TTC549 (cell line): Measurements from ENCODE around the gene ADGRG4.

ENCODE experiments used
- FAIRE-seq: peaks from 2 replicates; lab custom pipeline; 2012; peaks lifted over from hg19 to GRCh38; lab: Jason Lieb, UNC

ADGRG4 gene

DNA sequence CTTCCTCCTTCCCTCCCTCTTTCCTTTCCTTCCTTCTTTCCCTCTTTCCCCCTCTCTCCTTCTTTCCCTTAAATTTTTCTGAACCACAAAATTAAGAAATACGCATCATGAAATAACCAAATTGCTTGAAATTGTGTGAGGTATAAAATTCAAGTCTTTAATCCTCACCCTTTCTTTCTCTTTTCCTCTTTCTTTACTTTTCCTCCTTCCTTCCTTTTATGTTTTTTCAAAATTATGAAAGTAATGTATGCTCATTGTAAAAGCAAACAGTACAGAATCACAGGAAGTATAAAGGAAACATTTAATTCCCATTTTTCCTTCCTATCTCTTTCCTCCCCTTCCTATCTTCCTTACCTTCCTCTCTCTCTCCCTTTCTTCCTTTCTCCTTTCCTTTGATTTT lies 5.4 kb downstream of the ADGRG4 start:
- no peak for FAIRE-seq

DNA sequence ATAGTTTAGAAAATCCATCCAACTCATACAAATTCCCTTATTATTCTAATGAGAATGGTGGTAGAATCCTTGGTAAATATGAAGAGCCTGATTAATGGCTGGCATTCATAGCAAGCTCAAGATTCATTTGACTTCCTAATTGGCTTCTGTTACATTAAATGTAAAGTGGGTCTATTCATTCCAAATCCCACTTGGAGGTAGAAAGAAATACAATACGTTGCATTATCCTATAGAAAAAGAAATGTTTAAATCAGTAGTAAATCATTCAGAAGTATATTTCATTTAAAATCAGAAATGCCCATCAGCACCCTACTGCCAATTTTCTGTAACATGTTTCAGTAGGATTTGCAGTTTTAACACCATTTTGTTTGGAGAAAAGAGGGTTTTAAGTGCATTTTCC lies 6.7 kb downstream of the ADGRG4 start:
- FAIRE-seq = no peak

DNA sequence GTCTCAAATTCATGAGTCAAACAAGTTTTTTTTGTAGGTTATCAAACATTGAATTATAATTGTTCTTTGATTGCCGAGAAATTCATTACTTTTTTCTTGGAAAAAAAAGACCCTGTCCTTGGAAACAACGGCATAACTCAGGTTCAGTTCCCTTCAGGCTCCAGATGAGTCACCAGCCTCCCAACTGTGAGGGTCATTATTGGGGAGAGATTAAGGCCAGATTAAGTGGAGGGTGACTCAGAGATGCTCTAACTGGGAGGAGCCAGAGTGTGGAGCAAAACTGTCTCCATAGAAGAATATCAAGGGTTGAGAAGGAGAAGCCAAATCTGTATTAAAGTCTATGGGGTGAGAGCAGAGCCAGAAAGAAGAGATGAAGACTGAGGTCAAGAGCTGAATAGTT lies 9.6 kb downstream of the ADGRG4 start:
- no peak for FAIRE-seq

DNA sequence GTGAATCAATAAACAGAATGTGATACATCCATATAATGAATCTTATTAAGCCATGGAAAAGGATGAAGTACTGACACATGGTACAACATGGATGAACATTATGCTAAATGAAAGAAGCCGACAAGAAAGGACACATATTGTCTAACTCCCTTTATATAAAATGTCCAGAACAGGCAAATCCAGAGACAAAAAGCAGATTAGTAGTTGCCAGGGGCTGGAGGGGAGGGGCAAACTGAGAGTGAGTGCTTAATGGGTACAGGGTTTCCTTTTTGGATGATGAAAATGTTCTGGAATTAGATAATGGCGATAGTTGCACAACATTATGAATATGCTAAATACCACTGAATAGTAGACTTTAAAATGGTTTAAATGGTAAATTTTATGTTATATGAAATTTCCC lies 17.4 kb downstream of the ADGRG4 start:
- FAIRE-seq = no peak

DNA sequence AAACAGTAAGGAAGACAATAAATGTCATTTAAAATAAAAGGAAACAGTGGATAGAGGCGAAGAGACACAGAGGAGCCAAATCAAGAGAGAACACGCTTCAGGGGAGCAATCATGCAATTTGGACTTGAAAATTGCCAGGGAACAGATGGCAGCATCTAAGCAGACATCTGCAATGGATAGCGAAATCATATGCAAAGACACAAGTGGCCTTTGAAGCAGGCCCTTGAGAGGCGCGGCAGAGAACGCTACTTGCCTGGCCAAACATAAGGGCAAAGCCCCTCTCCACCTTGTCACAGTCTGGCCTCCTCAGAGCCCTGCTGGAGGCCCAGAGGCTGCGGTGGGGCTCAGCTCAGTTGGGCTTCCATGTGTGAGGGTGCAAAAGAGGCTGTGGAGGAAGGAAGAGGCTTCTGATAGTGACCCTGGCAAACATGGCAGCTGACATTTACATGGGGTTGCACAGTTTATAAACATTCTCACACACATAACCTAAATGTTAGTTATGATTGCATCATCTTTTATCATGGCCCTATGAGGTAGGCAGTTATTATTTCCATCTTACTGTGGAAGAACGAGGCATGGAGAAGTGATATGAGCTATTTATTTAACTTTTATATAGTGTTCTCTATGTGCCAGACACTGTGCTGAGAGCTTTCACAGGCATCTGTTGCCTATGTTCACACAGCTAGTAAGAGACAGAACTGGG lies 18.3 kb downstream of the ADGRG4 start:
- FAIRE-seq = no peak

DNA sequence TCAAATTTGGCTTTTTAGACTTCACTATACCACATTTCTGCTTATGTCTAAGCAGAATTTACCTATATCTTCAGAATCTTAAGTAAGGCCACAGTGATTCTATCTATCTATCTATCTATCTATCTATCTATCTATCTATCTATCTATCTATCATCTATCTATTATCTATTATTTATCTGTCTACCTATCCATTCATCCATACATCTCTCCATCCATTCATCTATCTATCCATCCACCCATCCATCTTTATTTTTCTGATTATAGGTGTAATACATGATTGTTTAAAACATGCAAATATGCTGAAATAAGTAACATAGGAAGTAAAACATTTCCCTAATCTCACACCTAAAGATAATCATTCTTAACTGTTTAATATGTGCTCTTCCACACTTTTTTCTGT lies 18.8 kb downstream of the ADGRG4 start:
- FAIRE-seq = no peak

DNA sequence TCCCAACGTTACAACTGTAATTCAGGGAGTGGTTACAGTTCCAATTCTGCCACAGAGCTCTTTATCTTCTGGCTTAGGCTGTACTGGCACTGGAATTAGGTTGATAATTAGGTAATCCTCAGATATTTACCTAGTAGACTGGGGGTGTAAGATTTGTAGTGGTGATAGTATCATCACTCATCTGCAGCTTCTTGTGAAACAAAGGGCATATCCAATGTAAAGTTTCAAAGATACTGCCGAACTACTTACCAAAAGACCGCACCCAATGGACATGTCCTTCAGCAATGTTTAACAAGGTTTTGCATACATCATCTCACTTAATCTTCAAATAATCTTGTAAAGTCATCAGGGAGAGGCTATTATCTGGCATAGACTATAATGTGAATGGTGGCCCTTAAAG lies 20.8 kb downstream of the ADGRG4 start:
- FAIRE-seq = no peak

DNA sequence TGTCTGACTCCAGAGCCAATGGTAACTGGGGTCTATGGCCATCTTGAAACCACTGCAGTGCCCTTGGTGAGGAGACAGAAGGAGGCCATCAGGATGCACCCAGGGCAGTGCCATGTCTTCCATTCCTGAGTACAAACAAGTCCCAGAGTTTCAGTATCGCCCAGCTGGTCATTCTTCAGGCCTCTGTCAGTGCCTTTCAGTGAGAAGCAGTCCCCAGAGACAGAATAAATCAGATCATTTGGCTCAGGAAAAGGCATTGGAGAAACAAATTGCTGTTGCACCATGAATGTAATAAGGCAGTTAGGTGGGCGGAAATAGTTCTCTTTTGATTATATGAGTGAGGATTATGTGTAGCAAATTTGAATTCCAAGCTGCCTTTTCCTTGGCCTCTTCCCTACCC lies 21.3 kb downstream of the ADGRG4 start:
- FAIRE-seq = no peak

DNA sequence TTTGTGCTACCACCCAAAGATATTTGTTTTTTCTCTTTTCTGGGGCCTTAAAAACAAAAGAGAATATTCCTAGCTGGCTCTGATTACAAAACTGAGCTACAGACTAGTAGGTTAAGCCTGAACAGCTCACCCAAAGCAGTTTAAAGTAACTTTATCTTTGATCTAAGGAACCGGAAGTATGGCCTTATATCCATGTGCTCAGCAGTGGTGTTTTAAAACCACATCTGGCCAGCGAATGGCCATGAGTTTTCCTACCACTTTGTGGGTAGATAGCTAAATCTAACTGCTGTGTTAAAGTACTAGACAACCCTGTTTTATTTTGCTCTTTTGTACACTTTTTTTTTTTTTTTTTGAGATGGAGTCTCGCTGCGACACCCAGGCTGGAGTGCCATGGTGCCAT lies 24.6 kb downstream of the ADGRG4 start:
- no peak for FAIRE-seq

DNA sequence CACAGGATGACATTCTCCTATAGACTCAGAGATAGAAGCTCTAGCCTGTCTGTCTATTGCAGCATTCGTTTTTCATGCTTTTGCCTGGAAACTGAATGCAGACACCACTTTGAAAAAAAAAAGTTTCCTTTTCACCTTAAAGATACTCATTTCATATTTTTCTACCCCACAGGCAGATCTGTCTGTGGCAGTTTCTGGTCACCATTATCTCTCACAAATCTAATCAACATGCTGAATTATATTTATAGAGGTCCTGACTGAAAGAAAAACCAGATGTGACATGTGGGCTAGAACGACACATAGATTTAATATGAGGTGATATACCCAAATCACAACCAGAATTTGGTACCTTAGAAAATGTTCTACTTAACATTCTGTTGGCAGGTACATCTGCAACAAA lies 28.2 kb downstream of the ADGRG4 start:
- FAIRE-seq = no peak

DNA sequence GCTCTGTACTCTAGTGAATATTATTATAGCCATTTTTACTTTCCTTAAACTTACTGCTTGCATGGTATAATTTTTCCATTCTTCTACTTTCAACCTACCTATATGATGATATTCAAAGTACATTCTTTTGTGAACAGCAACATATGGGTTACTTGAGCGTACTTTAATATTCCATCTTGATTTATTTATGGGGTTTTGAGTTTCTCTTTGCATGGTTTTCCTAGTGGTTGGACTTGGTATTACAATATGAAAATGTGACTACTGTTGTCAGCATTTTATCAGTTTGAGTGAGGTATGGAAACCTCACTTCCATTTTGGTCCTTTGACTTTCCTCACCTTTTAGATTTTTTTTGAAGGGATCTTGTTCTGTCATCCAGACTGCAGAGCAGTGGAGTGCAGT lies 35.9 kb downstream of the ADGRG4 start:
- FAIRE-seq = no peak

DNA sequence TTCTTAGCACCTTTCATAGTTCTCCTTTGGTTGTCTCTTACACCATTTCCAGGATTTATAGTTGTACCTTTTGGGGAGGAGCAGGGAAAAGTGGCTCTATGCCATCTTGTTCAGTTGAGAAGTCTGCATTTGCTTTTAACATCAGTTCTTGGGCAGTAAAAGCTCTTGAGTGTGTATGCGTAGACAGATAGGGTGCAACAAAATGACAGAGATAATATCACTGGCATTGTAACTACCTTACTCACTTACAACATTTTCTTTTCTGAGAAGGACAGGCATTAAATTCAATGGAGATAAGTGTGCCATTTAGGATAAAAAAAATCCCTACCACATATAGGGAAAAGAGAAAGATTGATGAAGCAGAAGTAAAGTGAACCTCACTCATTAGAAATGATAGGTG lies 38.9 kb downstream of the ADGRG4 start:
- FAIRE-seq = no peak

DNA sequence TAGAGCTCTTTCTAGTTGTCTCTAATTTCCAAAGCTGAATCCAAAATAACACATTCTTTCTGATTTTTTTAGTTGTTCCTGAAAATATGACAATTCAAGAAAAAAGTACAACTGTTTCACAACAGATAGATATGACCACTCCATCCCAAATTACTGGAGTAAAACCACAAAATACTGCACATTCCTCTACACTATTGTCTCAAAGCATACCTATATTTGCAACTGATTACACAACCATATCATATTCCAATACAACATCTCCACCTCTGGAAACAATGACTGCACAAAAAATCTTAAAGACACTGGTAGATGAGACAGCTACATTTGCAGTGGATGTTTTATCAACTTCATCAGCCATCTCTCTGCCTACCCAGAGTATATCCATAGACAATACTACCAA lies 43.6 kb downstream of the ADGRG4 start:
- FAIRE-seq = no peak

DNA sequence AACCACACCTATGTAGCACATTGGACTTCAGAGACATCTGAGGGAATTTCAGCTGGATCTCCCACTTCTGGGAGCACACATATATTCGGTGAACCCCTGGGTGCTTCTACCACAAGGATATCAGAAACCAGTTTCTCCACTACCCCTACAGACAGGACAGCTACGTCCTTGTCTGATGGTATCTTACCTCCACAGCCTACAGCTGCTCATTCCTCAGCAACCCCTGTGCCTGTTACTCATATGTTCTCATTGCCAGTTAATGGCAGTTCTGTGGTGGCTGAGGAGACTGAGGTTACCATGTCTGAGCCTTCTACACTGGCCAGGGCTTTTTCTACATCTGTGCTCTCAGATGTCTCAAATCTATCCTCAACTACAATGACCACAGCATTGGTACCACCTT lies 45.7 kb downstream of the ADGRG4 start:
- no peak for FAIRE-seq

DNA sequence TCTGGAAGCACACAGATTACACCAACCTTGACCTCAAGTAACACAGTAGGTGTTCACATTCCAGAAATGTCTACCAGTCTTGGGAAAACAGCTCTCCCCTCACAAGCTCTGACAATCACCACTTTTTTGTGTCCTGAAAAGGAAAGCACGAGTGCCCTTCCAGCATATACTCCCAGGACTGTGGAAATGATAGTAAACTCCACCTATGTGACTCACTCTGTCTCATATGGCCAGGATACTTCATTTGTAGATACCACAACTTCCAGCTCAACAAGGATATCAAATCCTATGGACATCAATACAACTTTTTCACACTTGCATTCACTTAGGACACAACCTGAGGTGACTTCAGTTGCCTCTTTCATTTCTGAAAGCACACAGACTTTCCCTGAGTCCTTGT lies 46.9 kb downstream of the ADGRG4 start:
- FAIRE-seq = no peak

DNA sequence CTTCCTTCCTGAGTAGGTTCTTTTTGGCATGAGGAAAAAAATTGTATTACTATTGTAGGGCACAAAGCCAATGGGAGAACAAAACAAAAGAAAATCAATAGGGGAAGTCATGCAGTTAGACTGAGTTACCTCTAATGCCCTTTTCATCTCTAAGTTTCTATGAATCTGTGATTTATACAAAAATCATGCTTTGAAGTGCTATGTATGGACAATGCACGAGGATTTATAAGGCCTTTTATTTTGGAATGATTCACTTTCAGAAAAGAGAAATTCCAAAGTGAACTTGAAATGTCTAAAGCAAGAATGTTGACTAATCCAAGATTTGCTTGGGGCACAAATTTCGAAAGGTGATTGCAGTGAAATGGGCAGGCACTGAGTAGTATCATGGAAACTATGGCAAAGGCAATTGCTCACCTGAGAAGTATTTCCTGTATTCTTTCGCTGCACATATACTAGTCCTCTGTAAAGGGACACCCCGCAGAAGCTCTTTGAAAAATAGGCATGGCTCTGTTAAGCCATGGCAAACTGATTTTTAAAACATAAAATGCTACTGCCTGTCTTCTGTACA lies 52.8 kb downstream of the ADGRG4 start:
- no peak for FAIRE-seq

DNA sequence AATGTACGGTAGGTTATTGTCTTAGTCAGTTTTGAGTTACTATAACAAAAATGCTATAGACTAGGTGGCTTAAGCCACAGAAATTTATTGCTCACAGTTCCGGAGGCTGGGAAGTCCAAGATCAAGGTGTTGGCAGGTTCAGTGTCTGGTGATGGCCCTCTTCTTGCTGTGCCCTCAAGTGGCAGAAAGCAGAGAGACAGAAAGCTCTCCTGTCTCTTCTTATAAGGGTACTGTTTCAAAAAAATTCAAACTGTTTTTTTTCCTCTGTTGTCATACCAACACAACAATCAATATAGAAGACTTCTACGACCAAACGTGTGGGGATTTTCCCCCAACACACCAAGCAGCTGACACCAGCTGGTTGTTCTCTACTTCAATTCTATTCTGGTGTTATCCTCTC lies 53.4 kb downstream of the ADGRG4 start:
- FAIRE-seq = no peak

DNA sequence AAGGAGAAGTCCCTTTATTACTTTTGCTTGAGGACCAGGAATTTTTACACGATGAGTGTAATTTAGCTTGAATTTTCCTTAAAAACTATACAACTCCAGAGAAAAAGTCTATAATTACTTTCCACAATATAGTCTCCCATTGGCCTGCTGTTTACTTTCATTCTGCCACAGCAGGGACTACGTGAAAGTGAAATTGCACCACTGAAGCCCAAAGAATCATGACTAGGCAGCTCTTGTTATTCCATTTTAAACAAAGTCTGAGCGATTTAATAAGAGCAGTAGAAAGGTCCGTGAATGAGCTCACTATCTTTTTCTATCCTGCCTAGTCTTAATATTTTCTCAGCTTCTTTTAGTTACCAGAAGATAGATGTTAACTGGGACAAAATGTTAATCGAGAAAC lies 68.6 kb downstream of the ADGRG4 start:
- no peak for FAIRE-seq

DNA sequence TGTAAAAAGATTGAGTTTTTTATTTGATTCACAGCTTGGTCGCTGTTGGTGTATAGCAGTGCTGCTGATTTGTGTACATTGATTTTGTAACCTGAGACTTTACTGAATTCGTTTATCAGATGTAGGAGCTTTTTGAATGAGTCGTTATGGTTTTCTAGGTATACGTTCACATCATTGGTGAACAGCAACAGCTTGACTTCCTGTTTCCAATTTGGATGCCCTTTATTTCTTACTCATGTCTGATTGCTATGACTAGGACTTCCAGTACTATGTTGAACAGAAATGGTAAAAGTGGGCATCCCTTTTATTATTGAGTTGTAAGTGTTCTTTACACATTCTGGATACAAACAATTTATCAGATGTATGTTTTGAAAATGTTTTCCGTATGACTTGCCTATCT lies 76.0 kb downstream of the ADGRG4 start:
- FAIRE-seq = no peak

DNA sequence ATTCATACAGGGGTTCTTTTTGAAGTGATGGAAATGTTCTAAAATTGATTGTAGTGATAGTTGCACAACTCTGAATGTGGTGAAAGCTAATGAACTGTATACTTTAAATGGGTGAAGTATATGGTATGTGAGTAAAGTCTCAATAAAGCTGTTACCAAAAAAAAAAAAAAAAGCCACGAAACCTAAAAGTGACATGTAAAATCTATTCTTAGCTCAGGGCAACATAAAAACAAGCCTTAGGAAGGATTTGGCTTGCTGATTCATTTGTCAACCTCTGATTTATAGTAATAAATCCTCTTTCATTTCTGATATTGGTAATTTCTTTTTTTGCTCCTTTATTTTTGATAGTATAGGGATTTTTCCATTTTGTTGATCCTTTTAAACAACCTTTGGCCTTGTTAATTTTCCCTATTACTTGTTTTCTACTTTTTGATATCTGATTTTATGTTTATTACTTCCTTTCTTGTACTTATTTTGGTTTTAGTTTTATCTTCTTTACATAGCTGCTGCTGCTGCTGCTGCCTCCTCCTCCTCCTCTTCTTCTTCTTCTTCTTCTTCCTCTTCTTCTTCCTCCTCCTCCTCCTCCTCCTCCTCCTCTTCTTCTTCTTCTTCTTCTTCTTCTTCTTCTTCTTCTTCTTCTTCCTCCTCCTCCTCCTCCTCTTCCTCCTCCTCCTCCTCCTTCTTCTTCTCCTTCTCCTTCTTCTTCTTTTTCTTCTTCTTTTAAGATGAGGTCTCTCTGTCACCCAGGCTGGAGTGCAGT lies 79.4 kb downstream of the ADGRG4 start:
- no peak for FAIRE-seq

DNA sequence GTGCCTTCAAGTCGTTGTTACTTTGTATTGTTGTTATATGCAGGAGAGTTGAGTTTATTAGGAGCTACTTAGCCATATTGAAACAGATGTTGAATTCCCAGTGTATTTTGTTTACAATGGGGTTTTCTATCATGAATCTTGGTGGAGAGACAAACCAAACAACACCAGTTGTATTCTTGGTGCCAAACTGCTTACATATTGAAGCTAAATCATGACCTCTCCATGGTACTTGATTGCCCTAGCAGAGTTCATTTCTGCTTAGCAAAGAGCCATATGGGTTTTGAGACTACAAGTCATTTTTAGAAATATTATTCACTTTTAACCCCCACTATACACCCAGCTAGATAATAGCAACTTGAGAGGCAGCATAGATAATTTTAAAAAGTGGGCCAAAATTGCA lies 85.4 kb downstream of the ADGRG4 start:
- FAIRE-seq = no peak

DNA sequence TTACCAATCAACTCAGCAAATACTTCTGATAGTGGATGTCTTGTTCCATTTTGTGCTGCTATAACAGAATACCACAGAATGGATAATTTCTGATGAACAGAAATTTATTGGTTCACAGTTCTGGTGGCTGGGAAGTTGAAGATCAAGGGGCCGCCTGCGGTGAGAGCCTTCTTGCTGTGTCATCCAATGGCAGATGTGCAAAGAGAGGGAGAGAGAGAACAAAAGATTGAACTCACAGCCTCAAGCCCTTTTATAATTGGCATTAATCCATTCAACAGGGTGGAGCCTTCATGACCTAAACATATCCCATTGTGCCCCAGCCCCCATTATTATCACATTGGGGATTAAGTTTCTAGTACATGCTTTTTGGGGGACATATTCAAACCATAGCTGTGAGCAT lies 86.1 kb downstream of the ADGRG4 start:
- FAIRE-seq = no peak

DNA sequence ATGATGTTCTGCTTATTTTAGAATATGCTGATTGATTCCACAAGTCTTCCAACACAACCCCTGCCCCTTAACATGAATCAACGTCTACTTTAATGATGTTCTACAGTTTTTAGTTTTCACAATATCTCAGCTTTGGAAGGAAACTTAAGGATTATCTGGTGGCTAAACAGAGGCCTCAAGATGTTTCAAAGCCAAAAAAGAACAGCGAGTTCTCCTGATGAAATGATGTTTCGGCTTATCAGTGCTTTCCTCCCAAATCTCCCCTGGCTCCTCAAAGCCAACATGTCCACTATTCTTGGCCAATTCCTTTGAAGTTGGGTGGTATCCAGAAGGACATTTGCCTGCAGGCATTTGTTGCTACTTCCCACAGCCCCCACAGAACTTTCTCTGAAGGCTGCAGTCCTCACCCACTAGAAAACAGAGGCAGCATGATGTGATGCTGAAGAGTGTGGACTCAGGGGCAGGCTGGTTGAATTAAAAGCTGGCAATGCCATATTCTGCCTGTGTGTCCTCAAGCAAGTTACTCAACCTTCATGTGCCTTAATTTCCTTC lies 87.3 kb downstream of the ADGRG4 start:
- no peak for FAIRE-seq

DNA sequence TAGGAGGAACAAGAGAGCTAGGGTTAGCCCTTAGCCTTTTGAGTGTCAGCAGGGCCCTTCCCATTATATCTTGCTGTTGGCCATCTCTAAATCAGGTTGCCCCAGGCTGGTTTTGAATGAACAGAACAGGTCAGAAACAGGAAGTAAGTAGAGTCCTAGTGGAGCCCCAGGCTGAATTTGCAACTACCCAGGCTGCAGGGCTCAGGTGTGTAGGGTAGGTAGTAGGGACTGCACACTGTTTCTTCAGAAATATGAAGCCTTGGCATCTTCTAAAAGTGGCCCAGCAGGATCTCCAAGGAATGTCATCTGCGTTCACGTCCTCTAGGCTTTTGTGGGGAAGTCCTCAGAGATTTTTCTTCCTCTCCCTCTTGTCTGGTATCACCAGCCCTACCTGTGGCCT lies 90.2 kb downstream of the ADGRG4 start:
- FAIRE-seq = no peak
